GM18858 (cell line): Measurements from ENCODE around the gene ZDHHC11.
"Not testable (repeated sequence)": the region's sequence is repeated elsewhere in the genome, so short reads cannot be mapped to it uniquely, and the experiment has no call there.

ENCODE experiments used
- ATAC-seq: cut with Tn5 transposase; IDR thresholded peaks from one replicate; pipeline ENCODE4 v1.9.1; 2021; ENCODE audit not compliant: unreplicated experiment

ZDHHC11 gene

GRCh38 chr5:816176-816575 lies 34.6 kb downstream of the ZDHHC11 start:
- no peak for ATAC-seq

GRCh38 chr5:815449-815848 lies 35.3 kb downstream of the ZDHHC11 start:
- ATAC-seq, result no peak

DNA sequence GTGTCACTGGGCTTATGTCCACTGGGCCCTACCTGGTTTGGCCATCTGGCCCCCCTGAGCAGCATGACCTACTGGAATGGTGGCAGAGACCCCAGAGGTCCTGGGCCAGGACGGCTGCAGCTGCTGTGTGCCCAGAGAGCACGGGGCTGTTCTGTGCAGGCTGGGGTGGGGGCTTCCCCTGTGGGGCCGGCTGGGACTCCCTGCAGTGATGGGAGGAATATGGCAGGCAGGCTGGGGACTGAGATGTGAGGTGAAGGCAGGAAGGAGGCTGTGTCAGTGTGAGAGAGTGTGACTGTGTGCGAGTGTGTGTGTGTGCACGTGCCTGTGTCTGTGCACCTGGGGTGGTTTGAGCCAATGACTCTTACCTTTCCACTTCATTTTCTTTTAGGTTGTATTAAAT lies 37.2 kb downstream of the ZDHHC11 start:
- ATAC-seq, result not testable (repeated sequence)

DNA sequence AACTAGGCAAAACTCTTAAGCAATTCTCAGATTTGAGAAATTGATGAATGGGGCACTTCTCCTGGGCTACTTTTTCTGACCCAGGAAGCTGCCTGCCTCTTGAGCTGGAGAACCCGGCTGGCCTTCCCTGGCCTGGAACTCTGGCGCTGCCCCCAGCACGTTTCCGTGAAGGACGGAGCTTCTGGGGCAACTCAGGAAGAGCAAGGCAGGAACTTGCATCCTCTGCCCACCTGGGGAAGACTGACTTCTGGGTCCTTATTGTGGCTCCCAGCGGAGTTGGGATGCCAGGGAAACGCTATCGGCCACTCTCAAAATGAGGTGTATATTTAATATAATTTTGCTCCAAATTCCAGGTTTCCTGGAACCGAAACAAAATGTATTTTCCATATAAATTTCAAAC lies 39.4 kb downstream of the ZDHHC11 start:
- ATAC-seq, result not testable (repeated sequence)

GRCh38 chr5:807719-808514 lies 42.9 kb downstream of the ZDHHC11 start:
- ATAC-seq, result not testable (repeated sequence)

GRCh38 chr5:801472-801871 lies 49.3 kb downstream of the ZDHHC11 start:
- ATAC-seq, result no peak

DNA sequence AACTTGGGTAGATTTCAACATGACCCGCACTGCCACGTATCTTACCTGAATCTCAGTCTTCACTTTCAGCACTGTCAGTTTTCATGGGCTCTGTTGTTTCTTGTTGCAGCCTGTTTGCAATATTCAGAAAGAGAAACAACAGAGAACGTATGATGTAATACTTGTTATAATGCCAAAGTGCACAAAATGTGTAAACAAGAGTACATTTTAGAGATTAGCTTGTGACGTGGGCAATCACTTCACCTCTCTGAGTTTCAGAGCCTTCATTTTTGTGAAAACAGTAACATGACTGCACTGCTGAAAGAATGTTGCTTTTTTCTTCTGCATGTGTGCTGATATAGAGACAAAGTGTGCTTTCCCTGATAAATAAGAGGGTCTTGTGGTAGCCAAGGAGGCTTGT lies 49.7 kb downstream of the ZDHHC11 start:
- not testable (repeated sequence) for ATAC-seq

GRCh38 chr5:798505-799138 lies 52.2 kb downstream of the ZDHHC11 start:
- ATAC-seq, result not testable (repeated sequence)

GRCh38 chr5:797986-798385 lies 52.8 kb downstream of the ZDHHC11 start:
- not testable (repeated sequence) for ATAC-seq

DNA sequence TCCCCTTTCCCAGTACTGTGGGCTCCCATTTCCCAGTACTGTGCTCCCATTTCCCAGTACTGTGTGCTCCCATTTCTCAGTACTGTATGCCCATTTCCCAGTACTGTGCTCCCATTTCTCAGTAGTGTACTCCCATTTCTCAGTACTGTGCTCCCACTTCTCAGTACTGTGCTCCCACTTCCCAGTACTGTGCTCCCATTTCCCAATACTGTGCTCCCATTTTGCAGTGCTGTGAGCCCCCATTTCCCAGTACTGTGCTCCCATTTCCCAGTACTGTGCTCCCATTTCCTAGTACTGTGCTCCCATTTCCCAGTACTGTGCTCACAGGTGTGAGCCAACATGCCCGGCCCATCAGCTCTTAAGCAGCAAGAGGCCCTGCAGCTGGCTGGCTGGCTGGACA lies 54.9 kb downstream of the ZDHHC11 start:
- ATAC-seq, result not testable (repeated sequence)

DNA sequence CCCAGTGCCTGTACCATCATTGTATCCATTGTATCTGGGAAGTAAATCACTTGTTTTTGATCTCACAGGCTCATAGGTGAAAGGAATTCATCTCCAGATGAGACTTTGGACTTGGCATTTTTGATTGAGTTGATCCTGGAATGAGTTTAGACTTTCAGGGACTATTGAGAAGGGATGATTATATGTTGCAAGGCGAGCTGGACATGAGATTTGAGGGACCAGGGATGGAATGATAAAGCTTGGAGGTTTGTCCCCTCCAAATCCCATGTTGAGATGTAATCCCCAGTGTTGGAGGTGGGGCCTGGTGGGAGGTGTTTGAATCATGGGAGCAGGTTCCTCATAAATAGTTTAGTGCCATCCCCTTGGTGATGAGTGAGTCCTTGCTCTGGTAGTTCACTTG lies 55.8 kb downstream of the ZDHHC11 start:
- not testable (repeated sequence) for ATAC-seq

GRCh38 chr5:788703-789102 lies 62.1 kb downstream of the ZDHHC11 start:
- not testable (repeated sequence) for ATAC-seq

DNA sequence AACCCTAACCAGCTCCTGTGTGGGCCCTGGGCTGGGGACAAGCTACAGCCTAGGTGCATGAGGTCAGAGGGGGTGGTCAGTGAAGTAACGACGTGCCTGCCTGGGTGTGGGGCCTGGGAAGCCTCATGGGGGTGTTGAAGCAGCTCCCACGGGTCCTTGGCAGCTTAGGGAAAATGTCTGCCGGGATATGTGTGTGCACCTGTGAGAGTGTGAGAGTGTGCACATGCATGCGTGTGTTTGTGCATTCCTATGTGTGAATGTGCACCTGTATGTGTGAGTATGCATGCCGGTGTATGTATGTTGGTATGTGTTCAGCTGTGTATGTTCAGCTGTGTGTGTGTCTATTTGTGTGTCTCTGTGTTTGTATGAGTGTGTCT lies 62.9 kb downstream of the ZDHHC11 start:
- ATAC-seq, result not testable (repeated sequence)

DNA sequence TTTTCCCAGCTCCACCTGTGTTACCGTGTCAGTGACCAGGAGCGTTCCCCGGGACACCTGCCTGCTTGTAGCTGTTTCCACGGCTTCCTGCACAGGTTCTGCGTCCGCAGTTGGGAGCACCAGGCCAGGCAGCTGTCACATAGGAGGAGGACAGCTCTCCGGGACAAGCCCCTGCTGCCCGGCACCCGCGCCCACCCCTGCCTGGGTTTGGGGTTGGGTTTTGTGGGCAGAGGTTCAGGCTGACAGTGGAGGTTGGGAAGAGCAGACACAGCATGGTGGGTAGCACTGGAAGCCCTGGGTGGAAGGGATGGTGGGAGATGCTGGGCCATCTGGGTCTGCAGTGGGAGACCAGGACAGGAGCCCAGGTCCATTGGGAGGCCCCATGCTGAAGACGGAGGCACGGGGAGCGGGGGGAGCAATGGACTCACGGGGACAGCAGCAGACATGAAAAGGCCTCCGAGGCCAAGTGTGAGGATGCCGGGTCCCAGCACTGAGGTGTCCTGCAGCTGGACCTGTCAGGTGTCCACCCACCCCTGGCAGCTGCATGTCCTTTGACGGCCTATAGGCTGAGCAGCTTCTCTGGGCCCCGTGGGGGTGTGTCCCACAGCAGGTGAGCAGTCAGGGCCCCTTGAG lies 63.4 kb downstream of the ZDHHC11 start:
- not testable (repeated sequence) for ATAC-seq

DNA sequence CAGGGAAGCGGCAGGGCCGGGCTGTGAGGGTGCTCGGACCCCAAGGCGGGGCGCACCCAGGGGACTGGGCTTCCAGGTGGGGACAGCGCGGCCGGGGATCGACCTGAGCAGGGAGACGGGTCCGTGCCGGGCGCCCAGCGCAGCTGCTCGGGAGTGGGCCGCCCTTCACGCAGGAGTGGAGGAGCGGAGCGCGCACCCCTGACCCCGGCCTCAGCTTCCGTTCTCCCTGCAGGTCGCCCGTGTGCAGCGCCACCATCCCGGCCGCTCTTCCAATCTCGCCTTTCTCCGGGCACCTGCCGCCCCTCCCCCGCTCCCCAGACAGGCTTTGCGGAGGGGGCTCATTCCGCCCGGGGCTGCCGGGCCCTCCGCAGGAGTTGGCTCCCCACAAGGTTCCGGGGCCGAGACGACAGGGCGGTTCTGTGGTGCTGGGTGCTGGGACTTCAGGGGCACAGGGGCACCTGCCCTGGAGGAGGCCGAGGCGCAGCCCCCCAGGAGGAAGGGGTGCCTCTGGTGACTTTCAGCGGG lies 65.5 kb downstream of the ZDHHC11 start:
- ATAC-seq, result not testable (repeated sequence)

GRCh38 chr5:784428-785177 lies 66.2 kb downstream of the ZDHHC11 start, which contains the start of gene ZDHHC11B:
Gene ZDHHC11B, minus strand, starts transcription at chr5:784729. Its CDS starts 17,810 bp downstream, at chr5:766919.
- ATAC-seq, result not testable (repeated sequence)

- not testable (repeated sequence) for ATAC-seq
These were observed 66.8 kb downstream of the ZDHHC11 start for GRCh38 chr5:783881-784427.

- ATAC-seq, result not testable (repeated sequence)
These were observed 67.6 kb downstream of the ZDHHC11 start for GRCh38 chr5:783049-783802.

DNA sequence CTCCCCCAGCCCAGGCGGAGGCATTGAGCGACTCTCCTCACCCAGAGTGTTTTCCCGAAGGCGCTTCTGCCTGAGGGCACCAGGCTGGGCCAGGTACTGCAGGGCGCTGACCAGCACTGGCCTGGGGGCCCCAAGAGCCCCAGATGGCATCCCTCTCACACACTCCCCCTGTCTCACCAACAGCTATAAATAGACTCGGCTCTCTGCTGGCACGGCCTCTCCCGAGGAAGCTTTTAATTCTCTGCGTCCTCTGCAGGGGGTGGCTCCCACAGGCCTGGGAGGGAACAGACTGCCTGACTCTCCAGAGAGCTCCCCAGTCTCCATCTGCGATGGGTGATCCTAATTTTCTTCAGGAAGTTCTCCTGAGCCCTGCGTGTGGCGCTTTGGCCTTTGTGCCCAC lies 68.4 kb downstream of the ZDHHC11 start:
- not testable (repeated sequence) for ATAC-seq

- not testable (repeated sequence) for ATAC-seq
These were observed 70.2 kb downstream of the ZDHHC11 start for GRCh38 chr5:780571-780970.
